BJ (cell line): ENCODE results near the gene MBL2. TPM values are rescaled to one million over a fixed set of nuclear protein-coding genes. Genes with fewer than 3 reads are reported as not detected.

Source experiments
- CTCF ChIA-PET: fragments of 350-600 bp; formaldehyde crosslinking; extraction: SDS; loops from one replicate; lab custom pipeline; 2021; ENCODE audit warnings: antibody characterized with exemption, inconsistent platforms; lab: Yijun Ruan, JAX
- POLR2A ChIA-PET: fragments of 300-600 bp; sonication (Branson Sonifier 250); formaldehyde crosslinking; extraction: SDS; loops from one replicate; lab custom pipeline; 2021; ENCODE audit warnings: antibody characterized with exemption; lab: Charles Lee
- DNase-seq: peaks from one replicate; pipeline ENCODE4 v3.0.0-alpha.2; 2011; ENCODE audit warnings: low read depth
- H3K27me3 ChIP-seq: 2 replicates; pipeline ENCODE4 v1.6.0; 2011; ENCODE audit warnings: low read length; ENCODE audit not compliant: control insufficient read depth, insufficient read depth
- H3K36me3 ChIP-seq: 2 replicates; pipeline ENCODE4 v1.5.1; 2011; ENCODE audit warnings: low read length; ENCODE audit not compliant: control insufficient read depth, insufficient read depth
- H3K4me3 ChIP-seq: 2 replicates; pipeline ENCODE4 v1.5.1; 2011; ENCODE audit warnings: low read depth, mild to moderate bottlenecking, control low read depth, low read length
- CTCF ChIP-seq: IDR thresholded peaks from 2 replicates; pipeline ENCODE4 v1.5.1; 2011; ENCODE audit warnings: low read depth, mild to moderate bottlenecking, control low read depth, inconsistent platforms, low read length, moderate library complexity; ENCODE audit not compliant: insufficient read depth
- polyA plus RNA-seq: library from polyadenylated mRNA; depleted of rRNA; stranded (reverse); fragments of >200 nt; gene quantifications from 2 replicates; pipeline ENCODE4 v1.2.3, GENCODE V29; 2011

MBL2 gene
- polyA plus RNA-seq, 1 experiment = not detected

- ChIA-PET POLR2A (no interaction called here), CTCF (interaction anchor here (1.5 to 4.9 kb wide), 2 partner anchors 45 to 56 kb away, joined by 3 to 26 read pairs; no protein-coding TSS in a partner anchor)
Observed at GRCh38 chr10:52785418-52785817, 12.8 kb upstream of the MBL2 start.

GRCh38 chr10:52783726-52784125 lies 11.1 kb upstream of the MBL2 start:
- ChIA-PET POLR2A (no interaction called here), CTCF (interaction anchor here (10.1 kb wide), 1 partner anchor 39 kb away, joined by 336 read pairs; no protein-coding TSS in a partner anchor)

More at GRCh38 chr10:52785418-52785817, 12.8 kb upstream of the MBL2 start:
- TF ChIP-seq CTCF = no peak
- Histone ChIP-seq H3K4me3 (no peak overlapping the region), H3K27me3 (no peaks in the 10 kb centered on the region; the same call in 1 of the 2 replicates), H3K36me3 (no peaks in the 10 kb centered on the region)
- DNase-seq = no peak

GRCh38 chr10:52782554-52782953 lies 10.0 kb upstream of the MBL2 start:
- TF ChIP-seq CTCF = no peak
- POLR2A ChIA-PET = no interaction called here
- Histone ChIP-seq H3K27me3 (peaks cover 1% of the 10 kb centered on the region; the same call in 1 of the 2 replicates), H3K4me3 (no peak overlapping the region), H3K36me3 (no peaks in the 10 kb centered on the region)
- DNase-seq = no peak
- CTCF ChIA-PET = interaction anchor here (1.0 to 10.1 kb wide), 3 partner anchors 16 to 45 kb away, joined by 3 to 336 read pairs (median 40); no protein-coding TSS in a partner anchor

More at GRCh38 chr10:52783726-52784125, 11.1 kb upstream of the MBL2 start:
- H3K27me3 ChIP-seq = no peaks in the 10 kb centered on the region; the same call in 1 of the 2 replicates
- no peak for TF ChIP-seq CTCF
- no peaks in the 10 kb centered on the region for H3K36me3 ChIP-seq
- DNase-seq = no peak
- H3K4me3 ChIP-seq = no peak overlapping the region

GRCh38 chr10:52780391-52781155 lies 8.0 kb upstream of the MBL2 start:
- TF ChIP-seq CTCF = no peak
- peaks cover 1% of the 10 kb centered on the region; the same call in 1 of the 2 replicates for H3K27me3 ChIP-seq
- no peak for DNase-seq
- CTCF ChIA-PET = interaction anchor here (0.6 to 10.1 kb wide), 20 partner anchors 8 to 240 kb away, joined by 3 to 336 read pairs (median 4); partner anchors contain the start of gene MBL2
- H3K4me3 ChIP-seq = no peak overlapping the region
- POLR2A ChIA-PET = interaction anchor here (0.5 to 0.6 kb wide), 2 partner anchors 462 to 539 kb away, joined by 3 read pairs; no protein-coding TSS in a partner anchor
- no peaks in the 10 kb centered on the region for H3K36me3 ChIP-seq
